Sigmoid colon (tissue), 7 donors: ENCODE measurements around the gene MAGOHB. TPM values are rescaled to one million over a fixed set of nuclear protein-coding genes. Genes with fewer than 3 reads are reported as not detected.
"Not testable (repeated sequence)": the region's sequence is repeated elsewhere in the genome, so short reads cannot be mapped to it uniquely, and the experiment has no call there.

Source experiments
- DNase-seq: peaks from one replicate; pipeline ENCODE4 v3.0.0-alpha.2; 2019
- H3K27ac ChIP-seq, 4 donors: fragments of 200-600 bp; sonication (generic); one replicate each; pipeline ENCODE4 v1.5.1; 2016 to 2019; ENCODE audit warnings: mild to moderate bottlenecking in 1 of 4
- H3K27me3 ChIP-seq, 3 donors: fragments of 200-600 bp; sonication (generic); one replicate each; pipeline ENCODE4 v1.5.1; 2019; ENCODE audit warnings: mild to moderate bottlenecking in 1 of 3
- H3K36me3 ChIP-seq, 4 donors: fragments of 200-600 bp; sonication (generic); one replicate each; pipeline ENCODE4 v1.5.1; 2016 to 2019
- H3K4me1 ChIP-seq, 4 donors: fragments of 200-600 bp; sonication (generic); one replicate each; pipeline ENCODE4 v1.5.1; 2017 to 2019
- H3K4me3 ChIP-seq, 4 donors: fragments of 200-600 bp; sonication (generic); one replicate each; pipeline ENCODE4 v1.5.1; 2017 to 2019; ENCODE audit warnings: mild to moderate bottlenecking in 2 of 4, moderate library complexity in 1 of 4
- H3K9me3 ChIP-seq, 4 donors: fragments of 200-600 bp in 3 of 4; sonication (generic) in 3 of 4; one replicate each; pipeline versions ENCODE4 v1.5.1 to v1.6.1; 2013 to 2019
- EP300 ChIP-seq, 4 donors: sonication (generic); formaldehyde crosslinking; IDR thresholded peaks; one replicate each; pipeline ENCODE4 v1.6.1; 2017; ENCODE audit warnings: antibody characterized with exemption in 4 of 4
- POLR2A ChIP-seq, 2 donors: fragments of 450-650 bp; IDR thresholded peaks; one replicate each; pipeline ENCODE4 v1.6.1; 2016; ENCODE audit warnings: antibody characterized with exemption in 2 of 2, mild to moderate bottlenecking in 2 of 2, moderate library complexity in 2 of 2
- POLR2AphosphoS5 ChIP-seq, 4 donors: sonication (generic); formaldehyde crosslinking; IDR thresholded peaks; one replicate each; pipeline ENCODE4 v1.6.1; 2017; ENCODE audit warnings: antibody characterized with exemption in 4 of 4
- WGBS, 2 donors: extraction: QIAGEN DNeasy Blood & Tissue Kit; methylation state at CpG; one replicate each; pipeline ENCODE4 v1.1.7; 2013; 5-methylcytosine and 5-hydroxymethylcytosine counted together
- intact Hi-C: fragments of 100-400 bp; cut with DNase I; formaldehyde crosslinking; loops from one replicate; pipeline ENCODE4 v1.15.1; 2023
- polyA plus RNA-seq, 3 donors: library from polyadenylated mRNA; stranded (reverse); fragments of 200-250 nt; gene quantifications; one replicate each; pipeline ENCODE4 v1.2.3, GENCODE V29; 2013
- total RNA-seq, 4 donors: library from RNA; depleted of rRNA; stranded (reverse); fragments of >200 nt; gene quantifications; one replicate each; pipeline ENCODE4 v1.1.0, GENCODE V29; 2016
- TF ChIP-seq, protein P1 (sequence below), 4 experiments: fragments of 450-650 bp in 3 of 4; fragments of 200-600 bp in 1 of 4; IDR thresholded peaks; one replicate each; pipeline ENCODE4 v1.5.1; 2016 to 2019; ENCODE audit warnings: antibody characterized with exemption in 4 of 4, mild to moderate bottlenecking in 3 of 4, moderate library complexity in 2 of 4
- donor health status: healthy with polysubstance abuse.
- donor health status: Bipolar disorder and iron deficiency.
- donor health status: healthy.

MAGOHB gene
- total and polyA plus RNA-seq, 7 donors: 8.6 to 25.7 (median 17.4) TPM

DNA sequence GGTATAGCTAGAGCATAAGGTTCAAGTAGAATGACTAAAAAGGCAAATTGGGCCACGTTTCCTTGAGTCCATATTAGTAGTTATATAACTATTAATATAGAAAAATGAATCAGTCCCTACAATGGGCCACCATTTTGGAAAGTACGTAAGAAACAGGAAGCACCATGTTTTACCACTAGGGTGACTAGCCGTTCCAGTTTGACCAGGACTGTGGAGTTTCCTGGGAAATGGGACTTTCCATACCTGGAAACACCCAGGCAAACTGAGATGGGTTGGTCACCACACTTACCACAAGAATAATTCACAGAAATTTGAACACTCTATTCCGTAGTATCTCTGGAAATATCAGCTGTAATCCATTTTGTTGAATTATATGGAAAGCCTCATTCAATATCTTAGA is 2.1 kb upstream of the MAGOHB start:
- intact Hi-C loops: no loop called here
- H3K27ac ChIP-seq: no peak overlapping the region
- TF ChIP-seq POLR2A (IDR thresholded peaks at IDR 0.05) (no peak), POLR2AphosphoS5 (IDR thresholded peaks at IDR 0.05) (no peak), EP300 (IDR thresholded peaks at IDR 0.05) (no peak)
- TF ChIP-seq, protein P1, sequence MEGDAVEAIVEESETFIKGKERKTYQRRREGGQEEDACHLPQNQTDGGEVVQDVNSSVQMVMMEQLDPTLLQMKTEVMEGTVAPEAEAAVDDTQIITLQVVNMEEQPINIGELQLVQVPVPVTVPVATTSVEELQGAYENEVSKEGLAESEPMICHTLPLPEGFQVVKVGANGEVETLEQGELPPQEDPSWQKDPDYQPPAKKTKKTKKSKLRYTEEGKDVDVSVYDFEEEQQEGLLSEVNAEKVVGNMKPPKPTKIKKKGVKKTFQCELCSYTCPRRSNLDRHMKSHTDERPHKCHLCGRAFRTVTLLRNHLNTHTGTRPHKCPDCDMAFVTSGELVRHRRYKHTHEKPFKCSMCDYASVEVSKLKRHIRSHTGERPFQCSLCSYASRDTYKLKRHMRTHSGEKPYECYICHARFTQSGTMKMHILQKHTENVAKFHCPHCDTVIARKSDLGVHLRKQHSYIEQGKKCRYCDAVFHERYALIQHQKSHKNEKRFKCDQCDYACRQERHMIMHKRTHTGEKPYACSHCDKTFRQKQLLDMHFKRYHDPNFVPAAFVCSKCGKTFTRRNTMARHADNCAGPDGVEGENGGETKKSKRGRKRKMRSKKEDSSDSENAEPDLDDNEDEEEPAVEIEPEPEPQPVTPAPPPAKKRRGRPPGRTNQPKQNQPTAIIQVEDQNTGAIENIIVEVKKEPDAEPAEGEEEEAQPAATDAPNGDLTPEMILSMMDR (IDR thresholded peaks at IDR 0.05): no peak
- no peak overlapping the region for H3K4me3 ChIP-seq
- WGBS, 2 donors: 72 to 75% methylated on average over 4 of the region's 4 CpGs
- H3K36me3 ChIP-seq: no peaks in the 10 kb centered on the region
- no peaks in the 10 kb centered on the region for H3K27me3 ChIP-seq
- H3K4me1 ChIP-seq: peaks cover 0 to 20% (median 14%) of the 10 kb centered on the region in 4 donors
- DNase-seq: no peak
- H3K9me3 ChIP-seq: no peaks in the 10 kb centered on the region

DNA sequence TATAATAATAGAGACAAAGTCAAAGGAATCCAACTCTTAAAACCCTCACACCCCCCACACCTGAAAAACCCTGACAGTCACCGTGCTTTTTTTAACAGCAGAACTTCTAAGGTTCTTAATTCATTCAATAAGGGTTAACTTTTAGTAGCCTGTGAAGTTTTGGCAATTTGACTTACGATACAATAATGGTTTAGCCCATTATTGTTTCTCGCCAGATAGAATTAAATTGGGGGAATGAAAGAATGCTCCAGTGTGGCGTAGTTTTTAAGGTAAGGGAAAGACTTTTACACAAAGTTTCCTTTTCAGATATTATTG is 604 bp upstream of the MAGOHB start:
- DNase-seq: no peak
- Histone ChIP-seq H3K36me3 (peaks cover 0 to 15% (median 5%) of the 10 kb centered on the region in 4 donors), H3K9me3 (no peaks in the 10 kb centered on the region), H3K27me3 (no peaks in the 10 kb centered on the region), H3K4me1 (peaks cover 0 to 20% (median 14%) of the 10 kb centered on the region in 4 donors), H3K27ac (peak overlapping the region; percentile 82 to 90 (median 90)), H3K4me3 (peak overlapping the region; percentile 61 to 89 (median 74))
- WGBS, 2 donors: 9 to 36% methylated on average over 4 of the region's 4 CpGs
- intact Hi-C loops: loop anchor here (5.0 kb wide), 1 partner anchor 252 kb away; no protein-coding TSS in a partner anchor
- TF ChIP-seq, protein P1 (IDR thresholded peaks at IDR 0.05): no peak
- TF ChIP-seq POLR2AphosphoS5 (IDR thresholded peaks at IDR 0.05): no peak
- no peak for TF ChIP-seq POLR2A (IDR thresholded peaks at IDR 0.05)
- TF ChIP-seq EP300 (IDR thresholded peaks at IDR 0.05): no peak

DNA sequence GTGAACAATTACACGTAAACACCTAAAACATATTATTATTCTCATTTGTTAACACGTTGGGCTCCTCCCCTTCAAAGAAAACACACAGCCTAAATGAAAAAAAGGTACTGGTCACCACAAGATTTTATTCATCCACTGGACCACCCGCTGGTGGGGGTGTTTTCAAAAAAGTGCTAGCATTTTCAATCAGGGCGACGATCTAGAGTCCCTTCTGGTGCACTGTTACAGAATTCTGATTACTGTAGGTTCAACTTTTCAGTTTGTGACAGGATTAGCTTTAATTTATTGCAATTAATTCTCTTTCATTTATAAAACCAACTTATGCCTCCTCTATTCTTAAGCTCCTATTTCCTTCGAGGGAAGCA is 443 bp downstream of the MAGOHB start:
- 0 to 1% methylated on average over 6 of the region's 6 CpGs for WGBS, 2 donors
- intact Hi-C loops: loop anchor here (1.0 to 5.0 kb wide), 3 partner anchors 112 to 251 kb away; no protein-coding TSS in a partner anchor
- Histone ChIP-seq H3K4me3 (peak overlapping the region; percentile 61 to 89 (median 74)), H3K4me1 (peaks cover 0 to 20% (median 14%) of the 10 kb centered on the region in 4 donors), H3K27ac (peak overlapping the region; percentile 82 to 90 (median 90)), H3K9me3 (no peaks in the 10 kb centered on the region), H3K27me3 (no peaks in the 10 kb centered on the region), H3K36me3 (peaks cover 0 to 24% (median 5%) of the 10 kb centered on the region in 4 donors)
- no peak for DNase-seq
- TF ChIP-seq, protein P1 (IDR thresholded peaks at IDR 0.05): no peak
- TF ChIP-seq EP300 (IDR thresholded peaks at IDR 0.05): no peak

DNA sequence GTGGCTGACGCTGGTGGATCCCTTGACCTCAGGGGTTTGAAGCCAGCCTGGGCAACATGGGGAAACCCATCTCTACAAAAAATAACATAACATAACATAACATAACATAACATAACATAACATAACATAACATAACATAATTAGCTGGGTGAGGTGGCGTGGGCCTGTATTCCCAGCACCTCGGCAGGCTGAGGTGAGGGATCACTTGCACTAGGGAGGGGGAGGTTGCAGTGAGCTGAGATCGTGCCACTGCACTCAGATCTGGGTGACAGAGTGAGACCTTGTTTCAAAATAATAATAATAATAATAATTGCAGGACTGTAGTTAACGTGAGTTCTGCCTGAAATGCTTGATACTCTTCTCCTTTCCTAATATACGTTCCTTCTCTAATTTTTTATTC is 1.3 kb downstream of the MAGOHB start:
- Histone ChIP-seq H3K36me3 (peaks cover 0 to 33% (median 5%) of the 10 kb centered on the region in 4 donors), H3K9me3 (no peaks in the 10 kb centered on the region), H3K4me1 (peaks cover 0 to 20% (median 14%) of the 10 kb centered on the region in 4 donors), H3K4me3 (peak overlapping the region in 1 of 4 donors; percentile 69), H3K27ac (peak overlapping the region in 2 of 4 donors; percentile 89 to 90), H3K27me3 (no peaks in the 10 kb centered on the region)
- no peak for TF ChIP-seq EP300 (IDR thresholded peaks at IDR 0.05)
- DNase-seq: no peak
- intact Hi-C loops: loop anchor here (2.0 to 5.0 kb wide), 2 partner anchors 113 to 250 kb away; no protein-coding TSS in a partner anchor
- WGBS, 2 donors: 68 to 79% methylated on average over 6 of the region's 6 CpGs

DNA sequence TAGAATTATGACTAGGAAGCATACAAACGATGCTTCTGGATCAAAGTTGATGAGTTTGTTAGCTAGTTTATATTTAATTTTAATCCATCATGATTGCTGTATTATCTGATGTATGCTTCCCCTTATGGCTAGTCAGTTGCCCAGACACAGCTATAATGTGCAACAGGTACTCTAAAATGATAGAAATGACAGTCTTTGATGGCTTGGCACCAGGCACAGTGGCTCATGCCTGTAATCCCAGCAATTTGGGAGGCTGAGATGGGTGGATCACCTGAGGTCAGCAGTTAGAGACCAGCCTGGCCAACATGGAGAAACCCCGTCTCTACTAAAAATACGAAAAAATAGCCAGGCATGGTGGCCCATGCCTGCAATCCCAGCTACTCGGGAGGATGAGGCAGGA is 2.2 kb downstream of the MAGOHB start:
- H3K36me3 ChIP-seq: peaks cover 0 to 41% (median 5%) of the 10 kb centered on the region in 4 donors
- H3K9me3 ChIP-seq, H3K27ac ChIP-seq, H3K27me3 ChIP-seq, DNase-seq, H3K4me3 ChIP-seq: not testable (repeated sequence)
- intact Hi-C loops: loop anchor here (5.0 kb wide), 1 partner anchor 249 kb away; no protein-coding TSS in a partner anchor
- peaks cover 0 to 20% (median 14%) of the 10 kb centered on the region in 4 donors for H3K4me1 ChIP-seq
- 79 to 89% methylated on average over 4 of the region's 4 CpGs for WGBS, 2 donors

DNA sequence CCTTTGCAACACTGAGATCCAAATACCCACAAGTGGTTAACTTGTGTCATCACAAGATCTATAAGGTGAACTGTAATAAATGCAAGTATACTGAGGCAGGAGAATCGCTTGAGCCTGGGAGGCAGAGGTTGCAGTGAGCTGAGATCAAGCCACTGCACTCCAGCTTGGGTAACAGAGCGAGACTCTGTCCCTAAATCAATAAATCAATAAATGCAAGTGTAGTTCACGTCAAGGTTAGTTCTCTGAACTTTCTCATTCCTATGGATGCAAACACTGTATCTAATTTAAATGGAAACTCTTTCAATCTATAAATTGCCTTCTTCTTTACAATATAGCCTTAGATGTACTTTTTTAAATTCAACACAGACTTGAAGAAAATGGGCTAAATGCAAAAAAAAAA is 3.2 kb downstream of the MAGOHB start:
- DNase-seq: no peak
- no peaks in the 10 kb centered on the region for H3K27me3 ChIP-seq
- H3K4me3 ChIP-seq: no peak overlapping the region
- H3K27ac ChIP-seq: no peak overlapping the region
- peaks cover 0 to 20% (median 14%) of the 10 kb centered on the region in 4 donors for H3K4me1 ChIP-seq
- H3K36me3 ChIP-seq: peaks cover 0 to 45% (median 5%) of the 10 kb centered on the region in 4 donors
- no peak for TF ChIP-seq POLR2A (IDR thresholded peaks at IDR 0.05)
- TF ChIP-seq, protein P1 (IDR thresholded peaks at IDR 0.05): no peak
- no peak for TF ChIP-seq EP300 (IDR thresholded peaks at IDR 0.05)
- no peak for TF ChIP-seq POLR2AphosphoS5 (IDR thresholded peaks at IDR 0.05)
- WGBS, 2 donors: 82 to 91% methylated on average over 3 of the region's 3 CpGs
- intact Hi-C loops: loop anchor here (5.0 kb wide), 1 partner anchor 248 kb away; no protein-coding TSS in a partner anchor
- H3K9me3 ChIP-seq: no peaks in the 10 kb centered on the region
